Stimulated activated CD4-positive, alpha-beta T cell treated with anti-CD3 and anti-CD28 coated beads, Interleukin-2, amount 100 ng/mL, for 24 hours (primary cell): ENCODE data around the gene ATRN.

ENCODE experiments used
- DNase-seq, 2 donors: peaks; one replicate each; pipeline ENCODE4 v3.0.0-alpha.2; 2020

ATRN gene

DNA sequence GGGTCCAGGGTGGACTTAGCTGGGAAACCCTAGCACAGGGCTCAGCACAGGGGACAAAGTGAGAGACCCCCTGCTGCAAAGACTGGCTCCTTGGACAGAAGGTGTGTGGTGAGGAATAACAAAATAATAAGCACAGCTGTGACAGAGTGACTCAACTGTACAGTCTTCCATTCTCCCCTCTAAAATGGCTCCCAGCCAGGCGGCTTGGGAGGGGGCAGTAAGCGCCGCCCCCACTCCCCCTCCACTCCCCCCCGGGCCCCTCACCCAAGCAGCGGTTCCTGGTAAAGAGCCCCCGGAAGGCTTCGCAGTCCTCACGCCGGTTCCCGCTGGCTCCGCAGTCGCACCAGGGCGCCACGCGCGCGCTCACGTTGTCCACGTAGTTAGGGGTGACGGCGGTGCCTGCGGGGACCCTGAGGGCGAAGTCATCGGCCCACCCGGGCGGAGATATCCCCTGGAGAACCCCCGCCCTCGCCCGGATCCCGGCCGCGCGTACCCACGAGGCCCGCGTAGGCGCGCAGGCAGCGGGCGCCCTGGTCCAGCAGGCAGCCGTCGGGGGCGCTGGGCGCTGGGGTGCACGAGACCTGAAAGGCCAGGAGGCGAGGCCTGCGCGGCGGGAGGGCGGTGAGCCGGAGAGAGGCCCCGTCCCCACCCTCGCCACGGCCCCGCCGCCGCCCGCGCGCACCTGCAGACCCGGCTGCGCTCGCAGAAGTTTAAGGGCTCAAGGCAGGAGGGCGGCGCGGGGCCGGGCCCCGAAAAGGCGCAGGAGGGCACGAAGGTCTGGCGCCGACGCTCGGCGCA, 189.6 kb downstream of the ATRN start:
- no peak for DNase-seq

DNA sequence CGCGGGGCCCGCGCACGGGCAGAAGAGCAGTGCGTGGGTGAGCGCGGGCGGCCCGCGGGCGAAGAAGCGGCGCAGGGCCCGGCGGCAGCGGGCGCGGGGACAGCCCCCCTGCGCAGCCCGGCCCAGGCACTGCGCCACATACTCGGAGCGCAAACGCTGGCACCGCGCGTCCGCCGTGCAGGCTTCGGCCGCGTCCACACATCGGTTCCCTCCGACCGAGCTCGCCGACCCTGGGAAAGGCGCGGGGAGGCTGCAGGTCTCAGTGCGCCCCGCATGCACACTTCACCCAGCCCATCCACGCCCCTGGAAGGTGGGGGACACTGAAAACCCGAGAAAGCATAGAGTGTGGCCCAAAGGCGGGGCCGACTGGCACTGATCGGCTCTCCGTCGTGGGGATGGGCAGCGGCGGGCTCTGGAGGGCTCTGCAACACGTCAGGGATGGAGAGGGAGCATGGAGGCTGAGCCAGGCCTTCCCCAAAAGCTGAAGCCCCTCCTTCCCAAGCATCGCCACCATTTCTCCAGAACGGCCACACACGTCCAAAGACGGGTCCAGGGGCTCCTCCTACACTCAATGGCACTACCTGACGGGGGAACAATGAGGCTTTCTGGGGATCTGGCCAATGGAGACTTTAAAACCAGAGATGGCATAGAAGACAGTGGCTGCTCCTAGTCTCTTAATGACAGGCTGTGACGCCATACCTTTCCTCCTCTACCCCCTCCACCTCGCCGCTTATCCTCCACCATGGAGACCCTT, 190.4 kb downstream of the ATRN start:
- DNase-seq = no peak

GRCh38 chr20:3661814-3662665, 191.2 kb downstream of the ATRN start:
- DNase-seq = no peak

DNA sequence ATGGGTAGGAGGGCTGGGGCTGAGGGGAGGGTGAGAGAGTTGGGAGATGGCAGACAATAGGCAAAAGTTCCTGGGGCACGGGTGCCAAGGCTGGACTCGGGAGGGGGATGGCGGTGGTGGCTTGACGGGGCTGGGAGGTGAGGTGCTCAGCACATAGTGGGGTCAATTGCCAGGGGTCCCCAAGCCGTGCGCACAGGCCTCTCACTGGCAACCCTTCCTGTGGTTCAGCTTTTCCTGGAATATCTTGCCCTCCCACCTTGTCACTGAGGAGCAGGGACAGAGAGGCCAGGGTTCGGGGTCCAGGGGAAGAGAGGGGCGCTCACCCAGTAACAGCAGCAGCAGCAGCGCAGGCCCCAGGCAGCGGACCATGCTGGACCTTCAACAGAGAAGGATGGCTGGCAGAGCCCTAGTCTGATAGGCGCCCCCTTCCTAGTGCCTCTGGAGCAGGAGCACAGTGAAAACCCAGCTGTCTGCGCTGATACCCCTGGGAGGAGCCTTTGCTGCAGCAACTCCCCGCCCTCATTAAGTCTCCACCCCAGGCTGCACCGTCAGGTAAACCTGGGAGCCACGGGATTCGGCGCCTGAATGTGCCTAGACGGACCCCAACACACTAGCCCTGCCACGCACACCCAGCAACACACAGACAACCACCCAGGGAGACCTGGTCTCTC, 192.3 kb downstream of the ATRN start, which contains the start of gene GFRA4:
Gene GFRA4 (minus strand): TSS at position 369 of the 671 bp plus-strand sequence. CDS start 0 bp downstream, at position 369.
- no peak for DNase-seq

GRCh38 chr20:3663858-3664257, 193.0 kb downstream of the ATRN start:
- DNase-seq = no peak

- no peak for DNase-seq
Measured at GRCh38 chr20:3667434-3668037, 196.7 kb downstream of the ATRN start.

GRCh38 chr20:3669710-3670367, 199.0 kb downstream of the ATRN start:
- no peak for DNase-seq

GRCh38 chr20:3670511-3670910, 199.7 kb downstream of the ATRN start:
- DNase-seq = no peak

GRCh38 chr20:3670945-3671344, 200.1 kb downstream of the ATRN start:
- no peak for DNase-seq

- DNase-seq = no peak
Measured at GRCh38 chr20:3671986-3672546, 201.2 kb downstream of the ATRN start.

DNA sequence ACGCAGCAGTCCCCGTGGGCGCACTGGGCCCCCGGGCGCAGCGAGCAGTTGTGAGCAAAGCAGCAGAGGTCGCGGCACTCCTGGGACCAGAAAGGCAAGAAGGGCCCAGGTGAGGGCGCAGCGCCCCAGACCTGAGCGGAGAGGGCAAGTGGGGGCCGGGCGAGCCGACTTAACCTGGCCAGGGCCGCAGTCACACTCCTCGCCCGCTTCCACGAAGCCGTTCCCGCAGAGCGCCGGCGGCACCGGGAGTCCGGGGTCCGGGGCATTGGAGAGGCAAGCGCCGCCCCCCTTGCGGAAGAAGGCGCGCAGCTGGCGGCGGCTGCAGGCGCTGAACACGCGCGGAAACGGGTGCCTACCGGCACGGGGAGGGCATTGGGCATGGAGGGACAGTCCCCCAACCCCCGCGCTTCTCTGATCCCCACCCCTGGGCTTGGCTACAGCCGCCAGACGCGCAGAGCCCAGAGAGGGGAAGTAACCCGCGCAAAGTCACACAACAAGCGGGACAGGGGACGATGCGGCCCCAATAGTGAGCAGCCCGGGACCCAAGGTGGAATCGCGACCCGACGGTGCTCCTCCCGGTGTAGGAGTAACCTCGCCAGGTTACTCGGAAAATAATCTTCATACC, 201.8 kb downstream of the ATRN start:
- no peak for DNase-seq

DNA sequence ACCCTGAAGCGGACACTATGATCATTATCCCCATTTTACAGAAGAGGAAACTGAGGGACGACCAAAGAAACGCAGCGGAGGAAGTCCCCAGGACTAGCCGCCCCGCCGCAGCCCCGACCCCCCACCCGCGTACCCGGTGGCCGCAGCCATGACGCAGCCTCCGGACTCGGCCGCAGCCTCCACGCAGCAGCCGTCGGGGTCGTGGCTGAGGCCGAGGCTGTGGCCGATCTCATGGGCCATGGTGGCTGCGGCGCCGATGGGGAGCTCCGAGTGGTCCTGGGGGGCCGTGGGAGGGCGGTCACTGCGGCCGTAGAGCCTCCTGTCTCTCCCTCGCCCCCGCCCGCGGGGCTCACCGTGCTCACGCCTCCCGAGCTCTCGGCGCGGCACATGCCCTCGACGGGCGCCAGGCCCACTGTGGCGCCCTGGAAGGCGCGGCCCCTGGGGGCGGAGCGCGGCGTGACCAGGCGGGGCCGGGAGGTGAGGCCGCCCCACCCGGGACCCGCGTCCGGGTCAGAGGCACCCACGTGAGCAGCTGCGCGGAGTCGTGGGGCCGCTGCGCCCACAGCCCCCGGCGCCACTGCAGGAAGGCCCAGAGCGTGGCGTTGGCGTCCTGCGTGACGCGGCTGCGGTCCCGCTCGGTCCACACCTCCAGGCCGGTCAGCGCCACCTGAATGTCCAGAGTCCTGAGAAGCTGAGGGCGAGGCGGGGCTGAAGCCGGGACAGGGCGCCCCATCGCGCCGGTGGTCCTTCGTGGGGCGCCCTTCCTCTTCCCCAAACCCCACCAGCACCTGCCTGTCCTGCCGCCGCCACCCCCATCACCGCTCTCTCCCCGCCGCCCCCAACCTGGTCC, 202.6 kb downstream of the ATRN start:
- no peak for DNase-seq

DNA sequence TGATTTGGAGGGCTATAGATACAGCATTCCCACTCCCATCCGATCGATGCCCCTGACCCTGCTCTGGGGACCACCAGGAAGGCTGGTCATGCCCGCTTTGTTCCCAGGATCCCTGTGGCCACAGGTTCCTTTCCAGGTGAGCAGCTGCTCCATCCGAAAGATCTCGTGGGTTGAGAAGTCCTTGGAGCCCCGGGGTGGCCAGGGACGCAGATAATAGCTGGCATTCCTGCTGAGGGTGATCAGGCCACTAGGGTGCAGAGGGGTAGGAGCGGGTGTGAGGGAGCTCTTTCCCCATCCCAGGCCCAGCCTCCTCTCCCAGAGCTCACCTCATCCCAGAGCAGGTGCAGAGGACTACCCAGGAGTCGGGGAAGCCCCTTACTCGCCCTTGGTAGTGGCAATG, 203.6 kb downstream of the ATRN start:
- DNase-seq = no peak

DNA sequence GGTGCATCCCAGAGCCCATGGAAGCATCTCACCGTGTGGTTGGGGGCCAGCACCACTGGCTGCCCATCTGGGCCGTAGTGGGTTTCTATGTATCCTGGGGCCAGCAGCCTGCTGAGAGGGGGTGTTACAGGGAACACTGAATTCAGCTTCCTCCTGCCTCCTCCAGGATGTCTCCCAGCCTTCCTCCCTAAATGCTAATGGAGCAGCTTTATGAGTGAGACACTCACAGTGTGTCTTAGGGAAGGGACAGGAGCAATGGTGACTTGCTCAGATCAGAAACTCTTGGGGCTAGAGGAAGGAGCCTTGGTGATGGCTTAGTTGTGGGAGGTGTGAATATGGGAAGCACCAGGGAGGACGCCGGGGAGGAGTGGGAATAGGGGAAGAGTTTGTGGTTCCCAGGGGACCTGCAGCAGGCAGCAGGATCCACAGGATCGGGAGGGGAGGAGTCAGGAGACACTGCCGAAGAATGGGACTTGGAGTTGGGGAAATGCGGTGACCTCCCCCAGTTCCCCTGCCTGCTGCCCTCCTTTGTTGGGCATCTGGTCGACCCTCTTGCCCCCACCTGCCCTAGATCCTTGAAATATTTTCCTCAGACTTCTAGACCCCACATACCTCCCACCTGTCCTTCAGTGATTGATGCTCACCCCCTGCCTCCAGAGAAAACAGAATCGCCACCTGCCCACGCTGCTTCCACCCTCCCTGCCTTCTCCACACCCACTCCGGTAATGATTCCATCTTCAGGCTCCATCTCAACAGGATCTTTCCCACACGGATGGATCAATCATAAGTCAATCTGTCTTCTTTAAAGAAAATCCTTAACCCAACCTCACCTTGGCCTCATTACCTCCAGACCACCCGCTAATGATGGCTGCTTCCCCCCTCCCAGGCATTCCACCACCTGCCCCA, 204.4 kb downstream of the ATRN start:
- no peak for DNase-seq

GRCh38 chr20:3677733-3678132, 206.9 kb downstream of the ATRN start:
- DNase-seq = no peak

GRCh38 chr20:3678198-3678597, 207.4 kb downstream of the ATRN start:
- DNase-seq = no peak

DNA sequence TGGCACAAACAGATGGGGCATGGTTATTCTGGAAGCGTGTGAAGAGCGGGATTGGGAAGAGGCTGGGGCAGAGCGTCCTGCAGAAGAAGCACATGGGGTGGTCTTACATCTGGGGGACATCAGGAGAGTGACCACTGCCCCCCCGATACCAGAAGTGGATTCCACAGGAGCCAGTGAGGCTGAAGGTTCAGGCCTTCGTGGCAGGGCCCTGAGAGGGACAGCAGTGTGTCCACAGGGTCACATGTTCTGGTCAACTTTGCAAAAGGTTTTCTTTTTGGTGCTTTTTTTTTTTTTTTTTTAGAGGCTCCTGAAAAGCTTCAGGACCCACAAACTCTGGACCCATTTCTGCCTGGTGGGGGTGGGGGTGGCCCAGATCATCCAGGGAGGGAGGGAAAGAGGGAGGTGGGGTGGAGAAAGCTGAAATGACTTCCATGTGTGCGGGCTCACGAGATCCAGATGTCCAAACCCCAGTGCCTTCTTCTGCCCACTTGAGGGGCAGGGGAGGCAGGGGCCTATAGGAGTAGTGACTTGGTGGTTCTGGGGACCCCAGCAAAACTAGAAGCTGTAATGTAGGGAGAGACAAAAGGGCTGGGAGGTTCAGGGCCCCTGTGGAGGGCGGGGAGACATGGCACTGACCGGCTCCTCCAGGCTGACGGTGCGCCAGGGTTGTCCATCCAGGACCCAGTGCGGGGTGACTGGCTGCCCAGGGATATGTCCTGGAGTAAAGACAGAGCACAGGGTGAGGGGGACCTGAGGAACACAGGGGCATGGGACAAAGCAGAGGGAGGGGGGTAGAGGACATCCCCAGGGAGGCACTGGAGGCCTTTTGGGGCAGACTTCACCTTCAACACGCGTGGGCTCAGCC, 208.3 kb downstream of the ATRN start:
- DNase-seq = no peak
